Mucosa of descending colon (tissue), 3 donors: ENCODE measurements around the gene SNPH. TPM values are rescaled to one million over a fixed set of nuclear protein-coding genes. Genes with fewer than 3 reads are reported as not detected.

Experiments
- ATAC-seq: fragments of 200-7000 bp; cut with Tn5 transposase; one replicate; pipeline ENCODE4 v1.9.1; 2020; ENCODE audit warnings: mild to moderate bottlenecking, moderate library complexity
- DNase-seq, 3 donors: peaks; one replicate each; pipeline ENCODE4 v3.0.0-alpha.2; 2020
- H3K36me3 ChIP-seq: fragments of 200-600 bp; one replicate; pipeline ENCODE4 v1.8.0; 2021; ENCODE audit warnings: low read depth, mild to moderate bottlenecking
- H3K4me1 ChIP-seq: fragments of 200-600 bp; one replicate; pipeline ENCODE4 v1.8.0; 2021; ENCODE audit warnings: low read depth, mild to moderate bottlenecking
- H3K4me3 ChIP-seq: fragments of 200-600 bp; one replicate; pipeline ENCODE4 v1.8.0; 2021; ENCODE audit warnings: mild to moderate bottlenecking
- H3K9me3 ChIP-seq: fragments of 200-600 bp; one replicate; pipeline ENCODE4 v1.8.0; 2021; ENCODE audit warnings: mild to moderate bottlenecking
- intact Hi-C, 2 donors: fragments of 100-400 bp; cut with DNase I in 1 of 2; cut with micrococcal nuclease in 1 of 2; formaldehyde crosslinking; loops; one replicate each; pipeline versions ENCODE4 v1.11.0 to v1.11.1; 2022; cut with DNase I, micrococcal nuclease
- total RNA-seq, 3 donors: library from RNA; stranded (reverse); fragmentation: NEBNext Ultra II Directional in 2 of 3; extraction: Animal tissue kit (Norgen Biotek cat#: 25700) in 2 of 3; gene quantifications; one replicate each; pipeline versions ENCODE4 v1.2.1 to v1.2.4, GENCODE V29; 2021 to 2023
- TF ChIP-seq, protein P1 (sequence below): fragments of 200-600 bp; IDR thresholded peaks from one replicate; pipeline ENCODE4 v1.8.0; 2022; ENCODE audit warnings: antibody characterized with exemption, mild to moderate bottlenecking
- donor health status: DM: no; HTN: no; CAD: no; lungs with moderate emphysema.
- donor health status: DM: no; HTN: no; CAD: no.
- donor health status: DM: no; HTN: yes; CAD: no.

Gene SNPH
- total RNA-seq, 3 donors from 2014 or later, result 1.1 to 11.7 (median 2.2) TPM

GRCh38 chr20:1310071-1310470 is 44.0 kb downstream of the SNPH start:
- TF ChIP-seq, protein P1, sequence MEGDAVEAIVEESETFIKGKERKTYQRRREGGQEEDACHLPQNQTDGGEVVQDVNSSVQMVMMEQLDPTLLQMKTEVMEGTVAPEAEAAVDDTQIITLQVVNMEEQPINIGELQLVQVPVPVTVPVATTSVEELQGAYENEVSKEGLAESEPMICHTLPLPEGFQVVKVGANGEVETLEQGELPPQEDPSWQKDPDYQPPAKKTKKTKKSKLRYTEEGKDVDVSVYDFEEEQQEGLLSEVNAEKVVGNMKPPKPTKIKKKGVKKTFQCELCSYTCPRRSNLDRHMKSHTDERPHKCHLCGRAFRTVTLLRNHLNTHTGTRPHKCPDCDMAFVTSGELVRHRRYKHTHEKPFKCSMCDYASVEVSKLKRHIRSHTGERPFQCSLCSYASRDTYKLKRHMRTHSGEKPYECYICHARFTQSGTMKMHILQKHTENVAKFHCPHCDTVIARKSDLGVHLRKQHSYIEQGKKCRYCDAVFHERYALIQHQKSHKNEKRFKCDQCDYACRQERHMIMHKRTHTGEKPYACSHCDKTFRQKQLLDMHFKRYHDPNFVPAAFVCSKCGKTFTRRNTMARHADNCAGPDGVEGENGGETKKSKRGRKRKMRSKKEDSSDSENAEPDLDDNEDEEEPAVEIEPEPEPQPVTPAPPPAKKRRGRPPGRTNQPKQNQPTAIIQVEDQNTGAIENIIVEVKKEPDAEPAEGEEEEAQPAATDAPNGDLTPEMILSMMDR, result no peak
- no peaks in the 10 kb centered on the region for H3K9me3 ChIP-seq
- intact Hi-C loops, result loop anchor here (5.0 kb wide), 2 partner anchors 82 to 127 kb away; partner anchors contain the start of gene FKBP1A (in 1 of the 2)
- ATAC-seq, result no peak
- DNase-seq, result peak in 1 of 3 donors; percentile 11
- peaks cover 3% of the 10 kb centered on the region for H3K4me1 ChIP-seq
- no peak overlapping the region for H3K4me3 ChIP-seq
- H3K36me3 ChIP-seq, result no peaks in the 10 kb centered on the region

GRCh38 chr20:1310506-1311190 is 44.6 kb downstream of the SNPH start:
- H3K9me3 ChIP-seq, result no peaks in the 10 kb centered on the region
- TF ChIP-seq, protein P1, result no peak
- no peaks in the 10 kb centered on the region for H3K36me3 ChIP-seq
- DNase-seq, result peak in 1 of 3 donors; percentile 14
- H3K4me1 ChIP-seq, result peaks cover 3% of the 10 kb centered on the region
- ATAC-seq, result no peak
- intact Hi-C loops, result loop anchor here (5.0 kb wide), 2 partner anchors 82 to 127 kb away; partner anchors contain the start of gene FKBP1A (in 1 of the 2)
- H3K4me3 ChIP-seq, result no peak overlapping the region

DNA sequence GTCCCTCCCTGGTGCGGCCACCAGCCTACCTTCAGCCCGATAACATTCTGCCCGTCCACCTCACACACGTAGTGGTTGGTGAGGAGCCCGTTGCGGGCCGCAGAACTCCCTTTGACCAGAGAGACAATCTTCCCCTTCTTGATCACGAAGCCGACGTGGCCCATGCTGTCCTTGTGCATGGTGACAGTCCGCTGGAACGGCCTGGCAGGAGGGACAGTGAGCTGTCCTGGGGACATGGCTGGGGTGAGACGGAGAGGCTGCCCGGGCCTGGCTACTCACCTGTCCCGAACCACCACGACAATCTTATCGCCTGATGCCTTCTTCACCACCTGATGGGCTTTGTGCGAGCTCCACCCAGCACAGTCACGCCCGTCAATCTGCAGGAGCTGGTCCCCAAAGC is 46.2 kb downstream of the SNPH start:
- H3K36me3 ChIP-seq, result no peaks in the 10 kb centered on the region
- H3K9me3 ChIP-seq, result no peaks in the 10 kb centered on the region
- DNase-seq, result peak in 1 of 3 donors; percentile 21
- TF ChIP-seq, protein P1, result no peak
- intact Hi-C loops, result loop anchor here (5.0 kb wide), 2 partner anchors 80 to 125 kb away; partner anchors contain the start of gene FKBP1A (in 1 of the 2)
- peaks cover 3% of the 10 kb centered on the region for H3K4me1 ChIP-seq
- no peak overlapping the region for H3K4me3 ChIP-seq
- no peak for ATAC-seq

DNA sequence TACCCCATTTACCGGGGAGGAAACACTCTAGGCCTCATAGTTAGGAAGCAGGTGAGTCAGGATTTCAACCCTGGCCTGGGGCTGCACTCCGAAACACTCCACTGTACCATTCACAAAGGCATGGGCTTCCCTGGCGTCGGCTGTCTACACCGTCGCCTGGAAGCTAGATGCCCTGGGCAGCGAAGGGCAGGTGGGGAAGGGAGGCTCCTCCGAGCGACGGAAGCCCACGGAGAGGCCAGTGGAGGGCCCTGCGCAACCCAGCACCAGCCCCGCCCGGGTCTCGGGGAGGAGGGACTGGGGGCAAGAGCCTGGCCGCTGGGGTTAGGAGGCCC is 46.8 kb downstream of the SNPH start:
- Histone ChIP-seq H3K4me1 (peaks cover 3% of the 10 kb centered on the region), H3K4me3 (no peak overlapping the region), H3K36me3 (no peaks in the 10 kb centered on the region), H3K9me3 (no peaks in the 10 kb centered on the region)
- TF ChIP-seq, protein P1, result no peak
- intact Hi-C loops, result loop anchor here (5.0 kb wide), 2 partner anchors 79 to 124 kb away; partner anchors contain the start of gene FKBP1A (in 1 of the 2)
- DNase-seq (no peak), ATAC-seq (no peak)

- intact Hi-C loops, result loop anchor here (5.0 kb wide), 2 partner anchors 79 to 124 kb away; partner anchors contain the start of gene FKBP1A (in 1 of the 2)
- TF ChIP-seq, protein P1, result peak; percentile 89
- Histone ChIP-seq H3K4me3 (no peak overlapping the region), H3K4me1 (peaks cover 3% of the 10 kb centered on the region), H3K36me3 (no peaks in the 10 kb centered on the region), H3K9me3 (no peaks in the 10 kb centered on the region)
- ATAC-seq, result peak; percentile 72
- peak; percentile 60 to 78 (median 75) for DNase-seq
Measured at GRCh38 chr20:1313236-1313964, 47.3 kb downstream of the SNPH start.
